WI38 (cell line): Measurements from ENCODE around the gene TSPAN9.

Source experiments
- H3K4me3 ChIP-seq: 2 replicates; pipeline ENCODE4 v1.5.1; 2011; ENCODE audit warnings: low read depth, mild to moderate bottlenecking, control low read depth, low read length
- CTCF ChIP-seq: IDR thresholded peaks from 2 replicates; pipeline ENCODE4 v1.5.1; 2012; ENCODE audit warnings: low read depth, mild to moderate bottlenecking, control low read depth, low read length

Gene TSPAN9

GRCh38 chr12:3213768-3214167 is 136.6 kb downstream of the TSPAN9 start:
- no peak overlapping the region for H3K4me3 ChIP-seq
- no peak for TF ChIP-seq CTCF

DNA sequence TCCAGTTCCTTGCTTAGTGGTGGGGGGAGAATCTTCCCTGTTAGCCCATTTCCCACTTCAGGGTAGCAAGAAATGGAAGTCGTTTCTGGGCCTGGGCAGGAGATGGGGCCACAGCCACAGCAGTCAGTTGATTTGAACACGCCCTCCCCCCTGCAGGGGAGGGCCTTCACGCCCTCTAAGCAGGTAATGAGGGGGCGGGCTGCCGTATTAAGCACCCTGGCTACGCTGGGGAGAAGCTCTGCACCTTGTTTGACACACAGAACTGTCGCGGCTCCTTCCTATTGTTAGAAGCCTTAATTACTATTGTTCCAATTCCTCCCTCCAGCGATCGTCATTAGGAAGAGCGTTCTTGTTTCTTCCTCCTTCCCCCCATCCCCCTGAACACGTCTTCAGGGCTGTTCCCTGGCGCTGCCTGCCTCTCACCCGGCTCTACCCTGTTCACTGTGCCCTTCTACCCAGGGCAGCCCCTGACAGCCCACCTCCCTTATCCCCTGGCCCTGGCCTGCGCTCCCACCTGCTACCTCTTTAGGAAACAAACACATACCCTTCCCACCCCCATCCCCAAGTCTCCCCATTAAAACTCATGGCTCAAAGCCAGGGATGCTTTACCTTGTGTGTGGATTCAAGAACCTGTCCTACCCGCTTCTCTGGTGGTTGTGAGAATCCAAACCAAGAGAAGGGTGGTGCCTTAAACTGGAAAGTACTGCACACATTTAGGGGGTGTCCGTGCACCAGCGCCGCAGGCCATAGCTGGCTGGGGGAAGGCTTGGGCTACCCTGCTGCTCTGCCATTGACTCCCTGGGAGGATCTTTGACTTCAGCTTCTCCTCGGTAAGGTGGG is 137.6 kb downstream of the TSPAN9 start:
- no peak overlapping the region for H3K4me3 ChIP-seq
- no peak for TF ChIP-seq CTCF

DNA sequence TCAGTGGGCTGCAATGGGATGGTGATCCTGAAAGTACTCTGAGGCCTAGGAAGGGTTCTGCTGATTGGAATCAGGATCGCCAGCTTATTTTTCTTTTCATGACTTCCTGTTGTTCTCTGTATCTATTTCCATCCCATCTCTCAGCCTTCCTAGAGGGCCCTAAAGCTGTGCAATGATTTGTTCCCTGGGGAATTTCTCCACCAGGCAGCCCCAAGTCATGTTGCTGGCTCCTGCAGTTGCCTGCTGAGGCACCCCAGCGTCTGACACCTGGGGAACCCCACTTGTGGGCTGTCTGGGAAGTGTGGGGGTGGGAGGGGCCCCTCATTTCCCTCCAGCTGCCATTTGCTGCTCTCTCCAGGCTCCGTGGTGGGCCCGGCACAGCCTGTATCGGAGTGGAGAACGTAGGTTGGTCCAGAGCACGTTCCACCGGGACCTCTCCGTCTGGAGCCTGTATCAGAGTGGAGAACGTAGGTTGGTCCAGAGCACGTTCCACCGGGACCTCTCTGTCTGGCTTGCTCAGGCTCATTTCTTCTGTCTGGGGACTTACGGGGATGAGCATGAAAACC is 138.3 kb downstream of the TSPAN9 start:
- no peak overlapping the region for H3K4me3 ChIP-seq
- TF ChIP-seq CTCF = no peak

GRCh38 chr12:3216097-3216496 is 138.9 kb downstream of the TSPAN9 start:
- H3K4me3 ChIP-seq = no peak overlapping the region
- TF ChIP-seq CTCF = no peak

- no peak overlapping the region for H3K4me3 ChIP-seq
- no peak for TF ChIP-seq CTCF
These were observed 139.8 kb downstream of the TSPAN9 start for GRCh38 chr12:3216726-3217682.

DNA sequence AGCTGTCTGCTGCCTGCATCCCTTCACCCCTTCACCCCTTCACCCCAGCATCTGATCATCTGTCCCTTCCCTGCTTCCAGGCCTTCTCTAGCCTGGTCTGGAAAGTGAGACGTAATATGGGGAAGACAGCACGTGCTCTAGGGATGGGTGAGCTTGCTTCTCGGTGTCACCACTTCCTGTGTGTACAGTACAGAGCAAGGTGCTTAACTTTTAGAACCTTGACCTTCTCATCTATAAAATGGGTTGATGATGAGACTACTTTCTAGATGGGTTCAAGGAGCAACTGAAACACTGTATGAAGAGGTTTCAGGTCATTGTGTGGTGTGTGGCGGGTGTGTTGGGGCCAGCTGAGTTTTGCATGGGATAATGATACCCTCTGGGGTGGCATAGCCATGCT is 140.5 kb downstream of the TSPAN9 start:
- H3K4me3 ChIP-seq = no peak overlapping the region
- no peak for TF ChIP-seq CTCF
